H1 (cell line): ENCODE data around the gene JPH2. TPM values are rescaled to one million over a fixed set of nuclear protein-coding genes. Genes with fewer than 3 reads are reported as not detected.

Experiments used
- CHD2 ChIP-seq: IDR thresholded peaks from 2 replicates; pipeline ENCODE4 v1.6.1; 2012; ENCODE audit warnings: low read length, improper control_type of control experiment
- CHD7 ChIP-seq: fragments of 300-600 bp; sonication (generic); IDR thresholded peaks from 2 replicates; pipeline ENCODE4 v1.7.1; 2012; ENCODE audit warnings: low read length, moderate library complexity, mild to moderate bottlenecking, inconsistent platforms; ENCODE audit not compliant: insufficient replicate concordance
- CREB1 ChIP-seq: IDR thresholded peaks from 2 replicates; pipeline ENCODE4 v1.6.1; 2012; ENCODE audit warnings: inconsistent platforms
- CTBP2 ChIP-seq: IDR thresholded peaks from 2 replicates; pipeline ENCODE4 v1.7.0; 2011; ENCODE audit warnings: borderline replicate concordance, mild to moderate bottlenecking, moderate library complexity, mixed read lengths, low read length; ENCODE audit not compliant: insufficient read depth, insufficient read length
- EP300 ChIP-seq, 2 experiments: IDR thresholded peaks; 1 replicate in 1 of 2; 2 replicates in 1 of 2; pipeline ENCODE4 v1.6.1; 2011 to 2012; ENCODE audit warnings: low read depth in 2 of 2, low read length in 2 of 2, mild to moderate bottlenecking in 2 of 2, borderline replicate concordance in 1 of 2, inconsistent platforms in 1 of 2, moderate library complexity in 1 of 2
- RFX5 ChIP-seq: IDR thresholded peaks from 2 replicates; pipeline ENCODE4 v1.6.1; 2011; ENCODE audit warnings: low read depth, low read length, improper control_type of control experiment, borderline replicate concordance
- RNF2 ChIP-seq: fragments of 200-900, 300-1000 bp; sonication (generic); IDR thresholded peaks from 2 replicates; pipeline ENCODE4 v1.7.1; 2016; ENCODE audit warnings: borderline replicate concordance, low read depth, mild to moderate bottlenecking, antibody characterized with exemption, low read length; ENCODE audit not compliant: poor library complexity, severe bottlenecking; ENCODE audit errors: missing control alignments
- USF2 ChIP-seq: IDR thresholded peaks from 2 replicates; pipeline ENCODE4 v1.6.1; 2011; ENCODE audit warnings: low read length, improper control_type of control experiment
- YY1 ChIP-seq: IDR thresholded peaks from 2 replicates; pipeline ENCODE4 v1.6.1; 2011; ENCODE audit warnings: low read depth, mild to moderate bottlenecking, low read length
- polyA plus RNA-seq, 7 experiments: library from polyadenylated mRNA; depleted of rRNA in 3 of 7; stranded (reverse) in 5 of 7; unstranded in 2 of 7; fragments of >200 nt in 5 of 7; fragments of 200-250 nt in 2 of 7; gene quantifications; 1 replicate in 5 of 7; 2 replicates in 1 of 7; 4 replicates in 1 of 7; pipeline versions ENCODE4 v1.2.1 to v1.2.3, GENCODE V29; 2011 to 2013; ENCODE audit warnings: missing spikeins in 2 of 7, mixed read lengths in 2 of 7
- total RNA-seq: library from RNA; stranded (reverse); fragmentation: NEBNext Ultra II Directional; extraction: Animal tissue kit (Norgen Biotek cat#: 25700); gene quantifications from 2 replicates; pipeline ENCODE4 v1.2.1, GENCODE V29; 2021

The JPH2 gene
- total and polyA plus RNA-seq, 2 of the 8 experiments (the other 6 are each of a cell fraction or from before 2014, with no cell fraction given) = 0.59 to 1.3 TPM

- TF ChIP-seq CHD7 = no peak
- no peak for TF ChIP-seq CREB1
- TF ChIP-seq RNF2 = no peak
- TF ChIP-seq USF2 = no peak
- TF ChIP-seq EP300 (IDR thresholded peaks at IDR 0.05; ENCODE audit: borderline replicate concordance in 1 of 2, low read depth in 2 of 2, low read length in 2 of 2) = no peak
- TF ChIP-seq YY1 = no peak
- TF ChIP-seq RFX5 = no peak
- TF ChIP-seq CHD2 = no peak
- TF ChIP-seq CTBP2 = no peak
- TF ChIP-seq, all 59 proteins: peak for 0
These were observed 63.7 kb downstream of the JPH2 start (continued) for GRCh38 chr20:44123251-44123650.
